Sigmoid colon (tissue), 7 donors: Measurements from ENCODE around the gene PCED1B. TPM values are rescaled to one million over a fixed set of nuclear protein-coding genes. Genes with fewer than 3 reads are reported as not detected.

Experiments
- DNase-seq: peaks from one replicate; pipeline ENCODE4 v3.0.0-alpha.2; 2019
- H3K27ac ChIP-seq, 4 donors: fragments of 200-600 bp; sonication (generic); one replicate each; pipeline ENCODE4 v1.5.1; 2016 to 2019; ENCODE audit warnings: mild to moderate bottlenecking in 1 of 4
- H3K27me3 ChIP-seq, 3 donors: fragments of 200-600 bp; sonication (generic); one replicate each; pipeline ENCODE4 v1.5.1; 2019; ENCODE audit warnings: mild to moderate bottlenecking in 1 of 3
- H3K36me3 ChIP-seq, 4 donors: fragments of 200-600 bp; sonication (generic); one replicate each; pipeline ENCODE4 v1.5.1; 2016 to 2019
- H3K4me1 ChIP-seq, 4 donors: fragments of 200-600 bp; sonication (generic); one replicate each; pipeline ENCODE4 v1.5.1; 2017 to 2019
- H3K4me3 ChIP-seq, 4 donors: fragments of 200-600 bp; sonication (generic); one replicate each; pipeline ENCODE4 v1.5.1; 2017 to 2019; ENCODE audit warnings: mild to moderate bottlenecking in 2 of 4, moderate library complexity in 1 of 4
- H3K9me3 ChIP-seq, 4 donors: fragments of 200-600 bp in 3 of 4; sonication (generic) in 3 of 4; one replicate each; pipeline versions ENCODE4 v1.5.1 to v1.6.1; 2013 to 2019
- EP300 ChIP-seq, 4 donors: sonication (generic); formaldehyde crosslinking; IDR thresholded peaks; one replicate each; pipeline ENCODE4 v1.6.1; 2017; ENCODE audit warnings: antibody characterized with exemption in 4 of 4
- POLR2A ChIP-seq, 2 donors: fragments of 450-650 bp; IDR thresholded peaks; one replicate each; pipeline ENCODE4 v1.6.1; 2016; ENCODE audit warnings: antibody characterized with exemption in 2 of 2, mild to moderate bottlenecking in 2 of 2, moderate library complexity in 2 of 2
- POLR2AphosphoS5 ChIP-seq, 4 donors: sonication (generic); formaldehyde crosslinking; IDR thresholded peaks; one replicate each; pipeline ENCODE4 v1.6.1; 2017; ENCODE audit warnings: antibody characterized with exemption in 4 of 4
- WGBS, 2 donors: extraction: QIAGEN DNeasy Blood & Tissue Kit; methylation state at CpG; one replicate each; pipeline ENCODE4 v1.1.7; 2013; 5-methylcytosine and 5-hydroxymethylcytosine counted together
- intact Hi-C: fragments of 100-400 bp; cut with DNase I; formaldehyde crosslinking; loops from one replicate; pipeline ENCODE4 v1.15.1; 2023
- polyA plus RNA-seq, 3 donors: library from polyadenylated mRNA; stranded (reverse); fragments of 200-250 nt; gene quantifications; one replicate each; pipeline ENCODE4 v1.2.3, GENCODE V29; 2013
- total RNA-seq, 4 donors: library from RNA; depleted of rRNA; stranded (reverse); fragments of >200 nt; gene quantifications; one replicate each; pipeline ENCODE4 v1.1.0, GENCODE V29; 2016
- TF ChIP-seq, protein P1 (sequence below), 4 experiments: fragments of 450-650 bp in 3 of 4; fragments of 200-600 bp in 1 of 4; IDR thresholded peaks; one replicate each; pipeline ENCODE4 v1.5.1; 2016 to 2019; ENCODE audit warnings: antibody characterized with exemption in 4 of 4, mild to moderate bottlenecking in 3 of 4, moderate library complexity in 2 of 4
- donor health status: healthy with polysubstance abuse.
- donor health status: Bipolar disorder and iron deficiency.
- donor health status: healthy.

PCED1B gene
- total and polyA plus RNA-seq, 7 donors, result 1.2 to 11.9 (median 5.7) TPM

DNA sequence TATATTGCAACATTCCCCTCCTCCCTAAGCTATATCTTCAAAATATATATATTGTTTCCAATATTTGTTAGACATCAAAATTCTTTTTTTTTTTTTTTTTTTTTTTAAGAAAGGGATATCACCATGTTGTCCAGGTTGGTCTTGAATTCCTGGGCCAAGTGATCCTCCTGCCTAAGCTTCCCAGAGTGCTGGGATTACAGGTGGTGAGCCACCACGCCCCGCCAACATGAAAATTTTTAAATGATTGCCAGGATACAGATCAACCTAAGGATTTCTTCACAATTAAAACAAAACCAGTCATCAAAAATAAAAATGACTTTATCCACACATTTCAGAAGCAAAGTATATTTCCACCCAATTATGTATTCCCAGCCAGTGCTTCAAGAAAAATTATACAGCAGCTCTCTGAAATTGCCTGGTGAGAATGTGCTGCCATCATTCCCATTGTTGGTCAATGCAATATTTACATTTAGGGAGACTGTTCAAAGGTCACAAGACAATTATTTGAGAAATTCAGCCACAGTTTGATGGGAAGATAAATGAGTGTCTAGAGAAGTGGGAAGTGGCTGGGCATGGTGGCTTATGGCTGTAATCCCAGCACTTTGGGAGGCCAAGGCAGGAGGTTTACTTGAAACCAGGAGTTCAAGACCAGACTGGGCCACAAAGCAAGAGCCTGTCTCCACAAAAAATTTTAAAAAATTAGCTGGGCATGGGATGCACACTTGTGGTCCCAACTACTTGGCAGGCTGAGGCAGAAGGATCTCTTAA, 142.0 kb downstream of the PCED1B start:
- Histone ChIP-seq H3K9me3 (no peaks in the 10 kb centered on the region), H3K27me3 (no peaks in the 10 kb centered on the region), H3K27ac (no peak overlapping the region), H3K36me3 (no peaks in the 10 kb centered on the region), H3K4me1 (peaks cover 0 to 31% (median 26%) of the 10 kb centered on the region in 4 donors), H3K4me3 (no peak overlapping the region)
- DNase-seq, result no peak
- TF ChIP-seq, protein P1, sequence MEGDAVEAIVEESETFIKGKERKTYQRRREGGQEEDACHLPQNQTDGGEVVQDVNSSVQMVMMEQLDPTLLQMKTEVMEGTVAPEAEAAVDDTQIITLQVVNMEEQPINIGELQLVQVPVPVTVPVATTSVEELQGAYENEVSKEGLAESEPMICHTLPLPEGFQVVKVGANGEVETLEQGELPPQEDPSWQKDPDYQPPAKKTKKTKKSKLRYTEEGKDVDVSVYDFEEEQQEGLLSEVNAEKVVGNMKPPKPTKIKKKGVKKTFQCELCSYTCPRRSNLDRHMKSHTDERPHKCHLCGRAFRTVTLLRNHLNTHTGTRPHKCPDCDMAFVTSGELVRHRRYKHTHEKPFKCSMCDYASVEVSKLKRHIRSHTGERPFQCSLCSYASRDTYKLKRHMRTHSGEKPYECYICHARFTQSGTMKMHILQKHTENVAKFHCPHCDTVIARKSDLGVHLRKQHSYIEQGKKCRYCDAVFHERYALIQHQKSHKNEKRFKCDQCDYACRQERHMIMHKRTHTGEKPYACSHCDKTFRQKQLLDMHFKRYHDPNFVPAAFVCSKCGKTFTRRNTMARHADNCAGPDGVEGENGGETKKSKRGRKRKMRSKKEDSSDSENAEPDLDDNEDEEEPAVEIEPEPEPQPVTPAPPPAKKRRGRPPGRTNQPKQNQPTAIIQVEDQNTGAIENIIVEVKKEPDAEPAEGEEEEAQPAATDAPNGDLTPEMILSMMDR (IDR thresholded peaks at IDR 0.05), result no peak
- TF ChIP-seq POLR2AphosphoS5 (IDR thresholded peaks at IDR 0.05), result no peak
- no peak for TF ChIP-seq POLR2A (IDR thresholded peaks at IDR 0.05)
- no peak for TF ChIP-seq EP300 (IDR thresholded peaks at IDR 0.05)
- 98 to 99% methylated on average over 2 of the region's 2 CpGs for WGBS, 2 donors
- intact Hi-C loops, result loop anchor here (10.0 kb wide), 1 partner anchor 187 kb away; no protein-coding TSS in a partner anchor

DNA sequence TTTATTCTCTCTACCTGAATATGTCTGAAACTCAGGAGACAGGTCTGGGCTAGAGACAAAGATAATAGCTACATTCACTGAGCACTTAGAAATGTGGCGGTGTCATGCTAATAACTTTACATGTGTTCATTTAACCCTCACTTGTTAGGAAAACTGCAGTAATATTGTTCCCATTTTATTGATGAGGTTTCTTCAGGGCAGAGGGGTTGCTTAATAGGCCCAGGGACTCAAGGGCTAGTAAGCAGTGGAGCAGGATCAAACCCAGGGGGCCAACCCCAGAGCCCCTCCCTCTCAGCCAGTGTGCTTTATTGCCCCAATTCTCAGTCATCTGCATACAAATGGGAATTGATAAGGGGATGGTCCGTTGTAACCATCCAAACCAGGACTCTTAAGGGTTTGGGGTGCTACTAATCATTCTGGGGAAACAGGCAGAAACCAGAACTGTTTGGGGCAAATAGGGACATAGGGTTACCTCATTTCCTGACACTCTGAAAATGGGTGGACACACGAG, 143.2 kb downstream of the PCED1B start:
- Histone ChIP-seq H3K9me3 (no peaks in the 10 kb centered on the region), H3K4me3 (no peak overlapping the region), H3K27ac (peak overlapping the region in 2 of 4 donors; percentile 64 to 74), H3K36me3 (no peaks in the 10 kb centered on the region), H3K27me3 (no peaks in the 10 kb centered on the region), H3K4me1 (peaks cover 0 to 31% (median 26%) of the 10 kb centered on the region in 4 donors)
- WGBS, 2 donors, result 47 to 64% methylated on average over 3 of the region's 3 CpGs
- TF ChIP-seq POLR2A (IDR thresholded peaks at IDR 0.05) (no peak), EP300 (IDR thresholded peaks at IDR 0.05) (no peak), POLR2AphosphoS5 (IDR thresholded peaks at IDR 0.05) (no peak)
- TF ChIP-seq, protein P1 (IDR thresholded peaks at IDR 0.05), result no peak
- DNase-seq, result no peak
- intact Hi-C loops, result loop anchor here (10.0 kb wide), 1 partner anchor 188 kb away; no protein-coding TSS in a partner anchor

DNA sequence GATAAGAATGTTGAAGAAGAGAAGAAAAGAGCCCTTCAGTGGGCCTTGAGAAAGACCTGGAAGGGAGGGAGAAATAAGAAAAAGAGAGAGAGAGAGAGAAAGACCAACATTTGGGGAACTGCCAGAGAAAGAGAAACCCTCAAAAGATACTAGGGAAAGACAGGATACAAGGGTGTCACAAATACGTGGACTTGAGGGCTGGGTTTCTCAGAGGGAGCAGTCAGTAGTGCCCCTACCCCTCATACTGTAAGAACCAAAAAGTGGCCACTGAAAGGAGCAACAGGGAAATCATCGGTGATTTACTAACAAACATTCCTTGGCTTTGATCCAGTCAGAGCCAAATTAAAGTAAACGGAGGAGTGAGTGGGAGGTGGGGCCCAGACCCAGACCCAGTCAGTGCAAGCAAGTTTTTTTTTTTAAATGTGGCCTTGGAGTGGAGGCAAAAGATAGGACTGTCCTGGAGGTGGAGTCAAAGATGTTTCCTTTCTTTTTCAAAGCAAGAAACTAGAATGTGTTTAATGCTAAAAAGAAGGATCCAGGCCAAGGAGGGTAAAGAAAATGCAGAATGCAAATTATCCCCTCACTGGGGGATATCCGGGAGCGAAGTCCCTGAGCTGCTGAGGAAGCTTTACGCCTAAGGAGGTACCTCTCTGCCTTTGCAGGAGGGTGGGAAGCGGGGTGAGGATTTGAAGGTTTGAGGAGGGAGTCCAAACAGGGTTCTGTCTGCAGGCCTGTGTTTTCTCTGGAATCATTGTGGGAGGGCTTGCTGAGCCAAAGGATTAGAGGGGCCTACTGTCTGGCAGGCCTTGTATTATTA, 143.8 kb downstream of the PCED1B start:
- H3K27me3 ChIP-seq, result no peaks in the 10 kb centered on the region
- H3K36me3 ChIP-seq, result no peaks in the 10 kb centered on the region
- TF ChIP-seq EP300 (IDR thresholded peaks at IDR 0.05), result no peak
- TF ChIP-seq POLR2AphosphoS5 (IDR thresholded peaks at IDR 0.05), result no peak
- TF ChIP-seq, protein P1 (IDR thresholded peaks at IDR 0.05), result no peak
- TF ChIP-seq POLR2A (IDR thresholded peaks at IDR 0.05), result no peak
- no peak for DNase-seq
- peak overlapping the region; percentile 5 to 74 (median 64) for H3K27ac ChIP-seq
- intact Hi-C loops, result loop anchor here (10.0 kb wide), 1 partner anchor 188 kb away; no protein-coding TSS in a partner anchor
- peaks cover 0 to 31% (median 24%) of the 10 kb centered on the region in 4 donors for H3K4me1 ChIP-seq
- no peaks in the 10 kb centered on the region for H3K9me3 ChIP-seq
- peak overlapping the region in 1 of 4 donors; percentile 2 for H3K4me3 ChIP-seq
- WGBS, 2 donors, result 24 to 54% methylated on average over 7 of the region's 7 CpGs

DNA sequence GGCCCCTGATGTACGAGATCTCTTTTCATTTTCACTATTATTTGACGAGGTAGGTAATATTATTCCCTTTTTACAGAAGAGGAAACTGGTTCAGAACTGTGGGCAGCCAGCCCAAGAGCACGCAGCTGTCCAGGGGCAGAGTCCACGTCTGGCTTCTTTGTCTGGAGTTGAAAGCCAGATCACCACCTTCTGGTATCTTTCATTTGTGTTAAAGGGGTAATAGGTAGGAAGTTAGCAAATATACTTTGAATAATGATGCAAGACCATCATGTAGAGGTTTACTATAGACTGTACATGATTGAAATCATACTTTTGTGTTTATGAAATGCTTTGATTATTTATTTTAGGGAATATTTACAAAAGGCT, 144.4 kb downstream of the PCED1B start:
- TF ChIP-seq, protein P1 (IDR thresholded peaks at IDR 0.05), result no peak
- peak in 1 of 4 donors; percentile 21 for TF ChIP-seq POLR2AphosphoS5 (IDR thresholded peaks at IDR 0.05)
- Histone ChIP-seq H3K9me3 (no peaks in the 10 kb centered on the region), H3K4me1 (peaks cover 0 to 30% (median 23%) of the 10 kb centered on the region in 4 donors), H3K27me3 (no peaks in the 10 kb centered on the region), H3K27ac (peak overlapping the region; percentile 5 to 74 (median 64)), H3K4me3 (peak overlapping the region in 1 of 4 donors; percentile 2), H3K36me3 (no peaks in the 10 kb centered on the region)
- DNase-seq, result no peak
- intact Hi-C loops, result loop anchor here (10.0 kb wide), 1 partner anchor 189 kb away; no protein-coding TSS in a partner anchor
- WGBS, 2 donors, result 4 to 29% methylated on average over 4 of the region's 4 CpGs
